GM19467 (cell line): ENCODE measurements around the gene PAK1.
A peak's percentile ranks its signal among the peaks of the same experiment; 100 is the strongest.
"Not testable (repeated sequence)": the region's sequence is repeated elsewhere in the genome, so short reads cannot be mapped to it uniquely, and the experiment has no call there.

Experiments
- ATAC-seq: cut with Tn5 transposase; IDR thresholded peaks from one replicate; pipeline ENCODE4 v1.9.1; 2021; ENCODE audit warnings: mild to moderate bottlenecking, moderate library complexity; ENCODE audit not compliant: unreplicated experiment

Gene PAK1

GRCh38 chr11:77473801-77474683 is at the start of gene PAK1:
Gene PAK1, minus strand, starts transcription at chr11:77474094. Its CDS starts 81,574 bp downstream, at chr11:77392520.
- peak; percentile 59 for ATAC-seq

- no peak for ATAC-seq
Measured at GRCh38 chr11:77522215-77522614, 48.3 kb upstream of the PAK1 start.

GRCh38 chr11:77519847-77520246 is 46.0 kb upstream of the PAK1 start:
- ATAC-seq = no peak

- ATAC-seq = no peak
Measured at GRCh38 chr11:77518471-77518870, 44.6 kb upstream of the PAK1 start.

- no peak for ATAC-seq
Measured at GRCh38 chr11:77517753-77518152, 43.9 kb upstream of the PAK1 start.

- ATAC-seq = no peak
Measured at GRCh38 chr11:77517226-77517625, 43.3 kb upstream of the PAK1 start.

- ATAC-seq = no peak
Measured at GRCh38 chr11:77515483-77515882, 41.6 kb upstream of the PAK1 start.

- no peak for ATAC-seq
Measured at GRCh38 chr11:77515063-77515462, 41.2 kb upstream of the PAK1 start.

GRCh38 chr11:77512092-77512491 is 38.2 kb upstream of the PAK1 start:
- no peak for ATAC-seq

GRCh38 chr11:77510851-77511250 is 37.0 kb upstream of the PAK1 start:
- ATAC-seq = no peak

GRCh38 chr11:77510095-77510494 is 36.2 kb upstream of the PAK1 start:
- no peak for ATAC-seq

GRCh38 chr11:77508019-77508418 is 34.1 kb upstream of the PAK1 start:
- no peak for ATAC-seq

GRCh38 chr11:77506857-77507256 is 33.0 kb upstream of the PAK1 start:
- no peak for ATAC-seq

GRCh38 chr11:77505956-77506355 is 32.1 kb upstream of the PAK1 start:
- no peak for ATAC-seq

- no peak for ATAC-seq
Measured at GRCh38 chr11:77503006-77503405, 29.1 kb upstream of the PAK1 start.

- ATAC-seq = no peak
Measured at GRCh38 chr11:77502346-77502905, 28.5 kb upstream of the PAK1 start.

GRCh38 chr11:77501758-77502157 is 27.9 kb upstream of the PAK1 start:
- ATAC-seq = no peak

- no peak for ATAC-seq
Measured at GRCh38 chr11:77497368-77497767, 23.5 kb upstream of the PAK1 start.

GRCh38 chr11:77495526-77495925 is 21.6 kb upstream of the PAK1 start:
- no peak for ATAC-seq

GRCh38 chr11:77490035-77490434 is 16.1 kb upstream of the PAK1 start:
- ATAC-seq = not testable (repeated sequence)

- no peak for ATAC-seq
Measured at GRCh38 chr11:77487790-77488189, 13.9 kb upstream of the PAK1 start.

- ATAC-seq = no peak
Measured at GRCh38 chr11:77479746-77480352, 6.0 kb upstream of the PAK1 start.
